Gastroesophageal sphincter (tissue), 3 donors: ENCODE measurements around the gene TLCD3B.

Source experiments
- CTCF ChIP-seq, 4 experiments: fragments of 200-600 bp in 2 of 4; fragments of 450-650 bp in 2 of 4; sonication (generic) in 1 of 4; IDR thresholded peaks; one replicate each; pipeline ENCODE4 v1.5.1; 2017 to 2019; ENCODE audit warnings: antibody characterized with exemption in 4 of 4, mild to moderate bottlenecking in 2 of 4, moderate library complexity in 2 of 4
- POLR2A ChIP-seq, 2 donors: fragments of 450-650 bp; IDR thresholded peaks; one replicate each; pipeline ENCODE4 v1.6.1; 2017; ENCODE audit warnings: antibody characterized with exemption in 2 of 2, mild to moderate bottlenecking in 2 of 2, moderate library complexity in 1 of 2

- TF ChIP-seq CTCF (IDR thresholded peaks at IDR 0.05) (no peak), POLR2A (IDR thresholded peaks at IDR 0.05) (no peak)
Observed at GRCh38 chr16:29986931-29987330, 44.1 kb downstream of the TLCD3B start.
